G401 (cell line): Measurements from ENCODE around the gene ZNF621. TPM values are rescaled to one million over a fixed set of nuclear protein-coding genes. Genes with fewer than 3 reads are reported as not detected.
A peak's percentile ranks its signal among the peaks of the same experiment; 100 is the strongest.

Experiments used
- DNase-seq: peaks from one replicate; pipeline ENCODE4 v3.0.0-alpha.2; 2015; ENCODE audit warnings: low spot score
- in situ Hi-C: cut with HindIII; loops from 2 replicates; pipeline ENCODE4 v1.10.0; 2016; ENCODE audit warnings: low sequenced_read_pairs, mixed read lengths
- total RNA-seq: library from RNA; depleted of rRNA; stranded (reverse); fragments of >200 nt; shearing (Covaris generic); gene quantifications from 2 replicates; pipeline ENCODE4 v1.2.3, GENCODE V29; 2014; rRNA removed

Gene ZNF621
- 17.8 and 17.9 TPM in 2 replicates for total RNA-seq

DNA sequence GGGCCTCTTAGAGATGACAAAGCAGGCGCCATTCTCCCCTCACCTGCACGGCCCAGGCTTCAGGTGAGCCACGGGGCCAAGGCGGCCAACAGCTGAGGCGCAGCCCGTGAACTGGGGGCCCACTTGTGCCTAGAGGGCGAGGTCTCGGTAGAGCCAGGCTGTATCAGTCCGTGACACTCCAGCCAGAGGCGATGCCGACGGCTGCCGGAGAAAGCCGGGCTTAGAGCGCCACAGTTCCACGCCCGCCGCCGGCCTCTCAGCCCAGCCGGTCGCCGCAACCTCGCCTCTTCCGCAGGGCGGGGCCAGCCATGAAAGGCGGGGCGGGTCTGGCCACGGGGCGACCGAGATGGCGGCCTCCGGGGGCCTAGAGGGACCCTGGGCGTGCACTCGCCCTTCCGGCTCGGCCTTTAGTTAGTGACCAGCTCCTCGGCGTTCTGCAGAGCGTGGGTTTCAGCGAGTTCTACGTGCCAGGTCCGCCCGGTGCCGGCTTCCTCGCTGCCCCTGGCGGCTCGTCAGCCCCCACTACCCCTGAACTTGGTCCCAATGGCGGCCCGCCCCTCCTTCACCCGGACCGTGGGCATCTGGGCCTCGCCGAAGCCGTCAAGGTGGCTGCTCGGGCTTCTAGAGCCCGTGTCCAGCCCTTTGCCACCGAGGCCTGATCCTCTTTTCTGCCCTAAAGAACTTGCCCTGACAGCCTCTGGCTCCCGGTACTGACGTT is at the start of gene ZNF621:
Gene ZNF621, plus strand, starts transcription at position 393 of the 718 bp plus-strand sequence. CDS start 881 bp downstream, outside the sequence.
- in situ Hi-C loops, result no loop called here
- DNase-seq, result peak; percentile 91

DNA sequence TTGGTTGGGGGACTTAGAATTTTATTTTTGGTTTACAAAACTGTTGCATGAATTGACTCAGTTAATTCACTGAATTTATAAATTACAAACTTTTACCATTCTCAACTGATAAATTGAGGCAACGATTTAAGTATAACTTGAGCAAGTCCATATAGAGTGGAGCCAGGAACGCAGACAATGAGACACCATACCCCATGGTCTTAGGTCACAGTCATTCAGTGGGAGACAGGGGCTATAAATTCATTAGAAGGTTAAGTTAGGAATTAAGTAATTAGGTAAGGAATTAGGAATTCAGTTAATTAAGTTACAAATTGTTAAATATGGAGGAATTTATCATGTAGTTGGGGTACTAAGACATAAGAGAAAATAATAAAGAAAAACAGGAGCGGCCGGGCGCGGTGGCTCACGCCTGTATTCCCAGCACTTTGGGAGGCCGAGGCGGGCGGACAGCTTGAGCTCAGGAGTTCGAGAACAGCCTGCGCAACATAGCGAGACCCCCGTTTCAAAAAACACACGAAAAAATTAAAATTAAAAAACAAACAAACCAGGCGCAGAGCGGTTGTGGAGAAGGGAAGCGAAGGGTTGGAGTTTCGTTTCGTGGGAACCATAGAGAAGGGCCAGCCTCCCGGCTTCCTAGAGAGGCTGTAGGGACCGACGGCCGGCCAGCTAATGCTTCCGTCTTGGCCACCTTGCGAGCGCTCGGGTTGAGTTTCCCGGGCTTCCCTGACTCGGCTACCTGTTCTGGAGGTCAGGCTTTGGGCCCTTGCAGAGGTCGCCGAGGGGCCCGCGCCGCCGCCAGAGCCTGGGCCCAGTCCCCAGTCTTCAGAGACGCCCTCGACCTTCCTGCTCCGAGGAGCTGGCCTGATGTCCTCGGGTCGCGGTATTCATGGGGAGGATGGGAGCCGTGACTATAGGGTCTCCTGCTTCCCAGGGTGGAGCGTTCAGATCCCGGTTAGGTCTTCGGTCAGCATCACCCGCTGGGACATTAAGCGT is 48.0 kb upstream of the ZNF621 start, which contains the start of gene ZNF619:
Gene ZNF619, plus strand, starts transcription at position 645 of the 993 bp plus-strand sequence. CDS start 858 bp downstream, outside the sequence.
- in situ Hi-C loops, result no loop called here
- DNase-seq, result peak; percentile 83

DNA sequence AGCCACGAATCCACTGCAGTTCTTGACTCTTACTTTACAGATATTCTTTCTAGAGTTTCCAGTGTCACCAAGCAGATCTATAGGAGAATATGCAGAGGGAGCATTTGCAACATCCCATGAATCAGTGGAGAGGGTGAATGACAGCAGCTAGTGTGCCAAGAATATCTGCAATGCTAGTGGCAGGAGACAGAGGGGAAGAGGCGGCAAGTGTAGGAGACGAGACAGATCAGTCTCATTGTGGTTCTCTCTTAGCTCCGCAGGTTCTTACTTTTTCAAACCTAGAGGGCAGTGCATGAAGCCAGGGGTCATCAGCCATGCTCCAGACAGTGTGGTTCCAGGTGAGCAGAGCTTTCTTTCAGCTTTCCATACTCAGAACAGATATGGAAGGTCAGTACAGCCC is 47.1 kb upstream of the ZNF621 start:
- peak; percentile 41 for DNase-seq
- in situ Hi-C loops, result no loop called here

DNA sequence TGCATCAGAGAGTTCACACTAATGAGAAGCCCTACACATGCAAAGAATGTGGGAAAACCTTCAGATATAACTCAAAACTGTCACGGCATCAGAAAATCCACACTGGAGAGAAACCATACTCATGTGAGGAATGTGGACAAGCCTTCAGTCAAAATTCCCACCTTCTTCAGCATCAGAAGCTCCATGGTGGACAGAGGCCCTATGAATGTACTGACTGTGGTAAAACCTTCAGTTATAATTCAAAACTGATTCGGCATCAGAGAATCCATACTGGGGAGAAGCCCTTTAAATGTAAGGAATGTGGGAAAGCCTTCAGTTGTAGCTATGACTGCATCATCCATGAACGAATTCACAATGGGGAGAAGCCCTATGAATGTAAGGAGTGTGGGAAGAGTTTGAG is 37.6 kb upstream of the ZNF621 start:
- DNase-seq, result no peak
- in situ Hi-C loops, result no loop called here

DNA sequence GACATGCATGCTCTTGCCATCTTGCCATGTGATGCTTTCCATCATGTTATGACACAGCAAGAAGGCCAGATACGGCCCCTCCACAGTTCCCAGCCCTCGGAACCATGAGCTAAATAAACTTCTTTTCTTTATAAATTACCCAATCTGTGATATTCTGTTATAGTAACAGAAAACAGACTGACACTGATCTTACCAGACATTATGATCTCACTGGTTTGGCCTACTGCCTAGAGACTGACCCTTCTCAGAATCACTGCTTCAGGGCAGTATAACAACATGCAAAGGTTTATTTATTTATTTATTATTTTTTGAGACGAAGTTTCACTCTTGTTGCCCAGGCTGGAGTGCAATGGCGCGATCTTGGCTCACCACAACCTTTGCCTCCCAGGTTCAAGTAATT is 33.8 kb upstream of the ZNF621 start:
- in situ Hi-C loops, result no loop called here
- no peak for DNase-seq

DNA sequence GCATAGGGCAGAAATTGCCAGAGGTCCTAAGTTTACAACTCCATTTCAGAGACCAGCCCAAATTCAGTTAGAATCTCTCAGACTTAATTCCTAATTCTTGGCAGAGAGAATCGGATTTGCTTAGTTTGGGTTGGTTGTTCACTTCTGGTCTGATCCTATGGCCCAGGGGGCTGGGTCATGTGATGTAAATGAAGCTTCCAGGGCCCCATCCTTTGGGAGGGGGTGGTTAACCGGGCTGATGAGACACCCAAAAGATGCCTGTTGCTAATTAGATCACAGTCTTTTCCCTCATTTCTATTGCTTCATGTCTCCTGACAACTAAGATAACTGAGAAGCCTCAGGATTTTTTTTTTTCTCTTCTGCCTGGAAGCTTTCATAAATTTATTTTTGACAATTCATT is 30.1 kb upstream of the ZNF621 start:
- no peak for DNase-seq
- in situ Hi-C loops, result no loop called here

DNA sequence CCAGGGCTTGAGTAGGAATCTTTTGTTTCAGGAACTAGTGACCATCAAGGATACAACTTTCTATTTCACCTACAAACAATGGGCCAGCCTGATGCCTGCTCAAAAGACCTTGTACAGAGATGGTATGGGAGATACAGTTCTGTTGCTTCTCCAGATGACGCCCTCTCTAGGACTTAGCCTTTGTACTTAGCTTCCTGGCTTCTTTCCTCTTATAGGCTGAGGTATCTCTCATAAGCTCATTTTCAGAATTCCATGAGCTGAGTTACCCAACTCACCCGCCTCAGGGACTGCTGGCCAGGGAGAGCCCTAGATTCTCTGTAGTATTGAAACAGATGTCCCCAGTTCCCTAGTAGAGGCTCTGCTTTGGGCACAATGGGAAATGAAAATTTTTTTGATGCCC is 27.5 kb upstream of the ZNF621 start:
- DNase-seq, result no peak
- in situ Hi-C loops, result no loop called here

DNA sequence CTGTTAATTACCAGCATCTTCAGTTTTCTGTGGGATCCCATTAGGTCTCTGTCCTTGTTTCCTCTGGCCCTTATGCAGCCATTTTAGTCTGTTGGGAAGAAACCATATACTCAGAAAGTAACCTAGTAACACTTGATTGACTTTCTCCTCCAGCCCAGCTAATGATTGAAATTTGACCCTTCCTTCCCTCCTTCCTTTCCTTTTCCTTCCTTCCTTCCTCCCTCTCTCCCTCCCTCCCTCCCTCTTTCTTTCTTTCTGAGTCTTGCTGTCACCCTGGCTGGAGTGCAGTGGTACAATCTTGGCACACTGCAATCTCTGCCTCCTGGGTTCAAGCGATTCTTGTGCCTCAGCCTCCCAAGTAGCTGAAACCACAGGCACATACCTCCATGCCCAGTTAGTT is 24.8 kb upstream of the ZNF621 start:
- no peak for DNase-seq
- in situ Hi-C loops, result no loop called here

DNA sequence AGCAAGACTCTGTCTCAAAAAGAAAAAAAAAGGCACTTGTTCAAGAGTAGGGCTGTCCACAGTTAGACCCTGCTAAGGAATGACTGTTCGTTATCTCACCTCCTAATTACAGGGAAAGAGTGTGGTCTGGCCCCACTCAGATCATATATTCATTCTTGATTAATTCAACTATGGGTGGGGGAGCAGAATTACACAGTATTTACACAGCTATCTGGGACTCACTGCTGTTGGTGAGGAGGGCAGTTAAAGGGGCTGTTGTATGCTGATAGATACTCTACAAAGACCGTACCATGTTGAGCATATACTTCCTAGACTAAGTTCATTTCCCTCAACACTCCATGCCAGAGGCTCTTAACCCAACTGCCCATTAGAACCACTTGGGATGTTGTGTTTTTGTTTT is 22.7 kb upstream of the ZNF621 start:
- DNase-seq, result no peak
- in situ Hi-C loops, result no loop called here

DNA sequence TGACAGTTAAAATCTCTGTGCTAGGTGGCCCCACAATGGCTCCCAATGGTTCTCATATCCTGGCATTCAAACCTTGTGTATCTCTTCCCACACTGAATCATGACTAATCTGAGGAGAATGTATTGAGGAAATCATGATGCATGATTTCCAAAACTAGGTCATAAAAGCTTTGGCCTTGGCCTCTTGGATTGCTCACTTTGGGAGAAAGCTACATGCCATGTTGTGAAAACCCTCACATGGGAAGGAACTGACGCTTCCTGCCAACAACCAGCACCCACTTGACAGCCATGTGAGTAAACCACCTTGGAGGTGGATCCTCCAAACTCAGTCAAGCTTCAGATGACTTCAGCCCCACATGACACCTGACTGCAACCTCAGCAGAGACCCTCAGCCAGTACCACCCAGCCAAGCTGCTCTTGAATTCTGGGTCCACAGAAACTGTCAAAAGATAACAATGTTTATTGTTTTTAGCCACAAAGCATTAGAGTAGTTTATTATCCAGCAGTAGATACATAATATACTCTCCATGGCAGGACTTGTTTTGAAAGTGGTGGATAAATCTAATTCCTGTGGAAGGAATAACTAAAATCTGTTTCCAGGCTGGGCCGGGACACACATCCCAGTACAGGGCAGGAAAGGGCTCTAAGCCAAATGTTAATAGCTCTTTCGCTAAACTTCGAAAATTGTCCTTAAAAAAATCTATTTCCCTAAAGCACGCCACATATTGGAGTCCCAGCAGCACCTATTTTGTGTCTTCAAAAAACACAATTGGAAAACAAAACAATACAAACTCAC is 19.9 kb upstream of the ZNF621 start:
- in situ Hi-C loops, result no loop called here
- DNase-seq, result peak; percentile 2

DNA sequence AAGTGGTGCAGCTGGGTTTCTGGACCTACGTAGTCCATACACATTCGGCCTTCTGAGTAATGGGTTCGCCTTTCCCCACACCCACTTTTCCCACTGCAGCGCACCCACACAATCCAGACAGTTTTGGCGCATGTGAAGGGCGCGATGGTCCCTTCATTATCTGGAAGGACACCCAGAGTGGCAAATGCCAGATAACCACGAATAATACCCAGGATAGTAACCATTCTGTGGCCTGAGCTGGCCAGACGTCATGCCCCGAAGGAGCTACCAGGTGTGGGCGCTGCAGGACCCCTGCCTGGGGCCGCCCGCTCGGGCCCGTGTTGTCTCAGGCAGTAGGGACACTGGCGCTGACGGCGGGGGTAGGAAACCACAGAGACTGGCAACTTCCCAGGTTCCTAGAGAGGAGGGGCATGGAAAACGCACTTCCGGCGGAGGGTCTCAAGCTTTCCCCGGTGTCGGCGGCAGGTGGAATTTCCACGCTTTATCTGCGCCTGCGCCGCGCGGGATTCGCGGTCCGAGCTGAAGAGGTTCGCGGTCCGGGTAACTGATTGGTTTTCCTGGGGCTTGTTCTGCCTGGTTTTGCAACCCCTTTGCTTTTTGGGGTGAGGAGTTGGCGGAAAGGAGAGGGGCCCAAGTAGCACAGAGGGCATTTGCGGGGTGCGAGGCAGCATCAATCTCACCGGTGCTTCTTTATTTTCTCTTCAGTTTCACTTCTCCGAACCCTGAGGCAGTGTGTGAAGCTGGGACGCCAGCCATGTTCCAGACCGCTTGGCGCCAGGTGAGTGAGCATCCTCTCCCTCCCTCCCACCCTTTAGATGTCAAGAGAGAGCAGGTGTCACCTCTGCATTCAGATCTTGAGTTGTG is 18.9 kb upstream of the ZNF621 start, which contains the start of gene ZNF620:
Gene ZNF620, plus strand, starts transcription at position 441 of the 864 bp plus-strand sequence. Its CDS starts 314 bp downstream, at position 755.
- in situ Hi-C loops, result no loop called here

DNA sequence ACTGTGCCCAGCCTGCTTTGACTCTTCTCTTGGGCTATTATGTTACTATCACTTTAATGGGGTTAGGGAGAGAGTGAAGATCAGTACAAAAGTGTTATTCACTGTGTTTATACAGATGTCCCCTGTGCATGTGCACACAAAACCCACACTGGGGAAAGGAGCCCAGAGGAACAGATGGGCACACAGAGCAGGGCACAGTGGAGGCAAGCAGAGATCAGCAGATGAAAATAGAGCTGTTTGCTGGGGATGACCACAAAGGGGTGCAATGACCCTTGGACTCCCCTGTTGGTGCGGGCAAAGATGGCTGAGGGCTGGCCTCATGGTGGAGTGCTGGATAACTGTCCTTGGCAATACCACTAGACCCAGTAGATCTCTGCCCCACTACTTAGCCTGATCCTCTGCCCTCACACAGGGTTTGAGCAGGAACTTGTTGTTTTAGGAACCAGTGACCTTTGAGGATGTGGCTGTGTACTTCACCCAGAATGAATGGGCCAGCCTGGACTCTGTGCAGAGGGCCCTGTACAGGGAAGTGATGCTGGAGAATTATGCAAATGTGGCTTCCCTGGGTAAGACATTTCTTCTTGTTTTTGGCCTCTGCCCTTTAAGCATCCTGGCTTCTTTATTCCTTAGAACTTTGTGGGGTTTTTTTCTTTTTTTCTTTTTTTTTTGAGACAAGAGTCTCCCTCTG is 13.6 kb upstream of the ZNF621 start:
- in situ Hi-C loops, result no loop called here

More for the DNA sequence above, 18.9 kb upstream of the ZNF621 start, which contains the start of gene ZNF620:
- DNase-seq, result peak; percentile 89

DNA sequence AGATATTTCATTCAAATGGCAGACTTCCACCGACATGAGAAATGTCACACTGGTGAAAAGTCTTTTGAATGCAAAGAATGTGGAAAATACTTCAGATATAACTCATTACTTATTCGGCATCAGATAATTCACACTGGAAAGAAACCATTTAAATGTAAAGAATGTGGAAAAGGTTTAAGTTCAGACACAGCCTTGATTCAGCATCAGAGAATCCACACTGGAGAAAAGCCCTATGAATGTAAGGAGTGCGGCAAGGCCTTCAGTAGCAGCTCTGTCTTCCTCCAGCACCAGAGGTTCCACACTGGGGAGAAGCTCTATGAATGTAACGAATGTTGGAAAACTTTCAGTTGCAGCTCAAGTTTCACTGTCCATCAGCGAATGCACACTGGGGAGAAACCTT is 8.6 kb upstream of the ZNF621 start:
- in situ Hi-C loops, result no loop called here
- no peak for DNase-seq

More for the DNA sequence above, 13.6 kb upstream of the ZNF621 start:
- no peak for DNase-seq

DNA sequence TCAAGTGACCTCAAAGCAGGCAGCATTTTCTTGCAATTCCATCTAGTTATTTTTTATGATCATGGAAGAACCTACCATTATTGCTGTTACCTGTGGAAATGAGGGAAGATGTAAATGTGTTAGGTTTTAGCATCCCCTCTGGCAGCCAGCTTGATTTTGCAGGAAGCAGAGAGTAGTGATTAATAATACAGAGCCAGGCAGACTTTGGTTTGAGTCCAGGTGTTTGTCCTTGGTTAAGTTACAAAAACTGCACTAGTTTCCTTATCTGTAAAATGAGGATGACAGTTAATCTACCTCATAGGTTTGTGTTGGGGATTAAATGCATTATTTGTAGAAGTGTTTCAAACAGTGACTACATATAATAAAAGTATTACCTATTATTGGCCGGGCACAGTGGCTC is 6.7 kb upstream of the ZNF621 start:
- in situ Hi-C loops, result no loop called here
- no peak for DNase-seq

DNA sequence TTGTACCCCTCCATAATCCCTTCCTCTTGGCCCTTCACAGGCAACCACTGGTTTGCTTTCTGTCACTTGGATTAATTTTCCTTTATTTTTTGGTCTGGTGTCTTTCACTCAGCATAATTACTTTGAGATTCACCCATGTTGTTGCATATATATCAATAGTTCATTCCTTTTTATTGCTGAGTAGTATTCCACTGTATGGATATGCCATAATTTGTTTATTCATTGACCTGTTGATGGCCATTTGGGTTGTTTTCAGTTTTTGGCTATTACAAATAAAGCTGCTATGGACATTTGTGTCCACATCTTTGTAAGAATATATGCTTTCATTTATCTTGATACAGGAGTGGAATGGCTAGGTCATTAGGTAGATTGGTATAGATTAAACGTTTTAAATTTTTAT is 5.9 kb upstream of the ZNF621 start:
- in situ Hi-C loops, result no loop called here

DNA sequence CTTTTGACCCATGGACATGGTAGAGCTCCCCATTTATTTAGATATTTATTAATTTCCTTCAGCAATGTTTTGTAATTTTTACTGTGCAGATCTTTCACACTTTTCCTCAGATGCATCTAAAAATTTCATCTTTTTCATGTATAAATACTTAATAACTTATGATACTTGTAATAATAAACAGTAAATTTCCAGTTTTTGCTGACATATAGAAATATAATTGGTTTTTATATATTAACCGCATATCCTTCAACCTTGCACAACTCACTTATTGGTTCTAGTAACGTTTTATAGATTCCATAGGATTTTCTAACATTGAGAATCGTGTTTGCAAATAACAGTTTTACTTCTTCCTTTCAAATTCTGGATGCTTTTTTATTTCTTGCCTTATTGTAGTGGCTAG is 3.5 kb upstream of the ZNF621 start:
- in situ Hi-C loops, result no loop called here
- no peak for DNase-seq

More for the DNA sequence above, 5.9 kb upstream of the ZNF621 start:
- no peak for DNase-seq

DNA sequence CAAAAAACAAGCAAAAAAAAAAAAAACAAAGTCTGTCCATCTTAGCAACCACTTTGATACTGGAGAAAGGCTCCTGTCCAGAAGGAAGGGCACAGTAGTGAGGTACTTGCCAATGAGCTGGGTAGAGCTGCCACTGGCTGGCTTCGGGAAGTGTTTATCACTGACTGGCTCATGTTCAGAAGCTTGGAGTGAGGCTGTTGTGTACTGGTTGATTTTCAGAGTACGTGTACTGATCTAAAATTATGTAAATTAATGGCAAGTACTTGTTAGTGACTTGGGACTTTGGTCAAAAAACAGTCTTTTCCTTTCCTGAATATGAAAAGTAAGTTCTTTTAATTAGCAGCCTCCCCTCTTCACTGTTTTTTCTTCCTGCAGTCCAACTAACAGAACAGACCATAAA is 979 bp upstream of the ZNF621 start:
- peak; percentile 50 for DNase-seq
- in situ Hi-C loops, result no loop called here

DNA sequence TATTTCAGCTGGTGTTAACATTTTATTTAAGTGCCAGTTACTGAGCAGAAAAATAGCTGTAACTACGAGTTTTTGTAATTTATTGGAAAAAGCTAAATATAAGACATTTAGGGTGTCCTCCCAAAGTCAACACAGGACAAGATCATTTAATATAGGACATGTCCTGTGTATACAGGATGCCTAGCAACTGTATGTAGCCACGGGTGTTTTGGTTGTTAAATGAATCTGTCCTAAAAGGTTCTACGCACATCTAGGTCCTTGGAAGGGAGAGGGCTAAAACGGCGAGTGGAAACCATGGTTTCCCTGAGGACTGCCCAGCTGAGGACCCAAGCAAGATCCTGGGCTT is 565 bp upstream of the ZNF621 start:
- DNase-seq, result no peak
- in situ Hi-C loops, result no loop called here
